GM23248 (cell line): Measurements from ENCODE around the gene CCDC50. TPM values are rescaled to one million over a fixed set of nuclear protein-coding genes. Genes with fewer than 3 reads are reported as not detected.

Experiments
- DNase-seq: peaks from one replicate; pipeline ENCODE4 v3.0.0-alpha.2; 2015
- H2AFZ ChIP-seq: fragments of 200-600 bp; sonication (generic); 2 replicates; pipeline ENCODE4 v1.6.1; 2016; ENCODE audit warnings: antibody characterized with exemption
- H3F3A ChIP-seq: fragments of 200-600 bp; sonication (generic); 2 replicates; pipeline ENCODE4 v1.6.1; 2016; ENCODE audit warnings: mild to moderate bottlenecking, antibody characterized with exemption, mixed run types; ENCODE audit not compliant: insufficient read depth
- H3K27ac ChIP-seq: fragments of 200-600 bp; sonication (generic); 2 replicates; pipeline ENCODE4 v1.5.1; 2016; ENCODE audit warnings: mild to moderate bottlenecking
- H3K27me3 ChIP-seq: fragments of 200-600 bp; sonication (generic); replicated peaks from 2 replicates; pipeline ENCODE4 v1.6.1; 2016; ENCODE audit warnings: mild to moderate bottlenecking; ENCODE audit not compliant: insufficient read depth
- H3K36me3 ChIP-seq: fragments of 200-600 bp; sonication (generic); 2 replicates; pipeline ENCODE4 v1.6.1; 2016; ENCODE audit warnings: low read depth, mild to moderate bottlenecking
- H3K4me1 ChIP-seq: fragments of 200-600 bp; sonication (generic); 2 replicates; pipeline ENCODE4 v1.6.1; 2016; ENCODE audit warnings: mild to moderate bottlenecking; ENCODE audit not compliant: insufficient read depth
- H3K4me2 ChIP-seq: fragments of 200-600 bp; sonication (generic); one replicate; pipeline ENCODE4 v1.6.1; 2016; ENCODE audit warnings: mild to moderate bottlenecking; ENCODE audit not compliant: unreplicated experiment
- H3K4me3 ChIP-seq: fragments of 200-600 bp; sonication (generic); 2 replicates; pipeline ENCODE4 v1.5.1; 2016; ENCODE audit warnings: mild to moderate bottlenecking
- H3K79me2 ChIP-seq: fragments of 200-600 bp; sonication (generic); 2 replicates; pipeline ENCODE4 v1.6.1; 2016; ENCODE audit warnings: mild to moderate bottlenecking; ENCODE audit not compliant: insufficient read depth
- H3K9ac ChIP-seq: fragments of 200-600 bp; sonication (generic); 2 replicates; pipeline ENCODE4 v1.6.1; 2016; ENCODE audit warnings: mild to moderate bottlenecking
- H3K9me2 ChIP-seq: fragments of 200-600 bp; sonication (generic); 2 replicates; pipeline ENCODE4 v1.6.1; 2016; ENCODE audit warnings: mixed run types, mild to moderate bottlenecking, moderate library complexity; ENCODE audit not compliant: insufficient read depth
- H3K9me3 ChIP-seq: fragments of 200-600 bp; sonication (generic); one replicate; pipeline ENCODE4 v1.6.1; 2017; ENCODE audit warnings: low read depth
- H4K20me1 ChIP-seq: fragments of 200-600 bp; sonication (generic); 2 replicates; pipeline ENCODE4 v1.6.0; 2016; ENCODE audit not compliant: insufficient read depth
- EZH2 ChIP-seq: fragments of 200-600 bp; sonication (generic); IDR thresholded peaks from 2 replicates; pipeline ENCODE4 v1.6.1; 2018; ENCODE audit warnings: antibody characterized with exemption, mild to moderate bottlenecking; ENCODE audit not compliant: insufficient read depth, poor library complexity, severe bottlenecking
- EZH2phosphoT487 ChIP-seq: fragments of 200-600 bp; sonication (generic); IDR thresholded peaks from 2 replicates; pipeline ENCODE4 v1.6.1; 2018; ENCODE audit warnings: antibody characterized with exemption, moderate library complexity, mild to moderate bottlenecking, low read depth; ENCODE audit not compliant: insufficient read depth
- WGBS, 2 experiments: methylation state at CpG; one replicate each; pipeline ENCODE4 v1.1.6; 2015 to 2017; ENCODE audit warnings: low lambda C conversion rate in 2 of 2, low coverage in 1 of 2; ENCODE audit errors: missing lambda C conversion rate in 2 of 2; 5-methylcytosine and 5-hydroxymethylcytosine counted together
- in situ Hi-C: fragments of 300-500 bp; cut with MboI; formaldehyde crosslinking; loops from 2 replicates; pipeline ENCODE4 v1.15.0; 2020
- polyA plus RNA-seq: library from polyadenylated mRNA; unstranded; fragments of >200 nt; fragmentation: Nextera tagmentation; extraction: Ambion mirVana; gene quantifications from 2 replicates; pipeline ENCODE4 v1.2.1, GENCODE V29; 2016
- total RNA-seq: library from RNA; depleted of rRNA; stranded (reverse); fragments of >200 nt; shearing (Covaris generic); gene quantifications from 2 replicates; pipeline ENCODE4 v1.2.3, GENCODE V29; 2014

CCDC50 gene
- total and polyA plus RNA-seq, 2 experiments from 2014 or later, result 63.0 to 68.6 TPM

DNA sequence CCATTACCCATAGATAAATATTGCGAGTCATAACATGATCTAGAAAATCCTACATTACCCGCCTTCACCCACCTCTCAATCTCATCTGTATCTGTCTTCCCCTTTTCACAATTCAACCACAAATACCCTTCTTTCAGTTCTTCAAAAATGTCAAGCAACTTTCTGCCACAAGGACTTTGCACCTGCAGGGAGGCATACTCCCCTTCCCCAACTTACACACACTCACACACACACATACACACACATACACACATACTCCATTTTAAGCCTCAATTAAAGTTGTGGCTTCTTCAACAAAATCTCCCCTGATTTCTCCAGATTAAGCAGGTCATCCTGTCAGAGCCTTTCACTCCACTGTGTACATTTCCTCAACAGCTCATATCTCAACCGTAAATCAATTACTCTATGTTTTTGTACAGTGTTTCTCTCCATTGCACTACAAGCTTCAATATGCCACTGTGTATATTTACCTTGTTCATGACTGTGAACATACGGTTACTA is 33.1 kb upstream of the CCDC50 start:
- Histone ChIP-seq H2AFZ (no peak overlapping the region), H3K79me2 (no peaks in the 10 kb centered on the region), H3K4me1 (peaks cover 2% of the 10 kb centered on the region; the same call in 1 of the 2 replicates), H4K20me1 (no peaks in the 10 kb centered on the region), H3K9me2 (no peaks in the 10 kb centered on the region), H3K27me3 (no peaks in the 10 kb centered on the region), H3F3A (peaks cover under 1% of the 10 kb centered on the region; the same call in 1 of the 2 replicates), H3K27ac (no peak overlapping the region), H3K4me2 (no peak overlapping the region), H3K9ac (no peak overlapping the region), H3K36me3 (no peaks in the 10 kb centered on the region), H3K9me3 (no peaks in the 10 kb centered on the region), H3K4me3 (no peak overlapping the region)
- in situ Hi-C loops, result no loop called here
- 51 to 55% methylated on average over 4 of the region's 4 CpGs for WGBS, 2 experiments
- DNase-seq, result no peak
- TF ChIP-seq EZH2phosphoT487 (no peak), EZH2 (no peak)

DNA sequence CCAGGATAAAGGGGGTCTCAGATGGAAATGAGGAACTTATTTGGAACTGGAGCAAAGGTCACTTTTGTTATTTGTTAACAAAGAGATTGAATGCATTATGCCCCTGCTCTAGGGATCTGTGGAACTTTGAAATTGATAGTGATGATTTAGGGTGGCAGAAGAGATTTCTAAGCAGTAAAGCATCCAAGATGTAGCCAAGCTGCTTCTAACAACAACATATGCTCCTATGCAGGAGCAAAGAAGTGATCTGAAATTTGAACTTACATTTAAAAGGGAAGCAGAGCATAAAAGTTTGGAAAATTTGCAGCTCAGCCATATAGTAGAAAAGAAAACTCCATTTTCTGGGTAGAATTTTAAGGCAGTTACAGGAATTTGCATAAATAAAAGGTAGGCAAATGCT is 30.3 kb upstream of the CCDC50 start:
- no peak overlapping the region for H2AFZ ChIP-seq
- H4K20me1 ChIP-seq, result no peaks in the 10 kb centered on the region
- no peak for TF ChIP-seq EZH2
- TF ChIP-seq EZH2phosphoT487, result no peak
- no peak overlapping the region for H3K4me3 ChIP-seq
- in situ Hi-C loops, result no loop called here
- no peaks in the 10 kb centered on the region for H3K27me3 ChIP-seq
- H3K9me2 ChIP-seq, result no peaks in the 10 kb centered on the region
- H3K4me2 ChIP-seq, result no peak overlapping the region
- H3K27ac ChIP-seq, result no peak overlapping the region
- H3K9me3 ChIP-seq, result no peaks in the 10 kb centered on the region
- no peak for DNase-seq
- H3K4me1 ChIP-seq, result no peaks in the 10 kb centered on the region
- H3K9ac ChIP-seq, result no peak overlapping the region
- H3F3A ChIP-seq, result no peaks in the 10 kb centered on the region
- no peaks in the 10 kb centered on the region for H3K79me2 ChIP-seq
- H3K36me3 ChIP-seq, result no peaks in the 10 kb centered on the region

GRCh38 chr3:191300422-191300821 is 28.8 kb upstream of the CCDC50 start:
- H3K36me3 ChIP-seq, result no peaks in the 10 kb centered on the region
- H3K4me3 ChIP-seq, result no peak overlapping the region
- H3K27me3 ChIP-seq, result no peaks in the 10 kb centered on the region
- 26 to 27% methylated on average over 1 of the region's 1 CpG for whole genome bisulfite sequencing, 2 experiments
- TF ChIP-seq EZH2phosphoT487, result no peak
- no peak for TF ChIP-seq EZH2
- no peaks in the 10 kb centered on the region for H3K9me2 ChIP-seq
- no peaks in the 10 kb centered on the region for H4K20me1 ChIP-seq
- H2AFZ ChIP-seq, result no peak overlapping the region
- H3K4me1 ChIP-seq, result no peaks in the 10 kb centered on the region
- H3F3A ChIP-seq, result no peaks in the 10 kb centered on the region
- H3K9me3 ChIP-seq, result no peaks in the 10 kb centered on the region
- H3K79me2 ChIP-seq, result no peaks in the 10 kb centered on the region
- DNase-seq, result no peak
- no peak overlapping the region for H3K4me2 ChIP-seq
- no peak overlapping the region for H3K27ac ChIP-seq
- in situ Hi-C loops, result no loop called here
- no peak overlapping the region for H3K9ac ChIP-seq

DNA sequence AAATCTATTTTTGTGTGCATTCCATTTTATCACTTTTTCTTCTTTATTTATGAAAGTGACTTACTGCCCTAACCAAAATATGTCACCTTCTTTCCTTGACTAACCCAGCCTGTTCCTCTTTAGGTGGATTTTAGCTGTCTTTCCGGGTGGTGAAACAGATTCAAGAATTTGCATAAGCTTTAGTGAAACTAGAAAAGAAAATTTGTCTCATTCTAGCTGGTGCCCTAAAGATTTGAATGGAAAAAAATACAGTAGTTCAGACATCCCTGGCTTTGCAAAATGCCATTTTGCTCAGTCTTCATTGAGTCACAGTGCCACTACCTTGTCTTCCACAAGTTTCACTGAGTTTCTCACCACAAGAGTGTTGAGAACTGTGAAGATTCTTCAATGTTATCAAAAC is 28.2 kb upstream of the CCDC50 start:
- WGBS, 2 experiments, result 84 to 96% methylated on average over 1 of the region's 1 CpG
- TF ChIP-seq EZH2, result no peak
- no peak for TF ChIP-seq EZH2phosphoT487

More for the DNA sequence above, 28.2 kb upstream of the CCDC50 start:
- Histone ChIP-seq H3K9ac (no peak overlapping the region), H2AFZ (no peak overlapping the region), H3F3A (no peaks in the 10 kb centered on the region), H3K79me2 (no peaks in the 10 kb centered on the region), H3K9me2 (no peaks in the 10 kb centered on the region), H3K27ac (no peak overlapping the region), H3K27me3 (no peaks in the 10 kb centered on the region), H3K9me3 (no peaks in the 10 kb centered on the region), H3K4me3 (no peak overlapping the region), H4K20me1 (no peaks in the 10 kb centered on the region), H3K4me1 (no peaks in the 10 kb centered on the region), H3K36me3 (no peaks in the 10 kb centered on the region), H3K4me2 (no peak overlapping the region)
- DNase-seq, result no peak
- in situ Hi-C loops, result no loop called here
